SK-N-SH (cell line): ENCODE measurements around the gene ZNF836. TPM values are rescaled to one million over a fixed set of nuclear protein-coding genes. Genes with fewer than 3 reads are reported as not detected.

ENCODE experiments used
- CTCF ChIA-PET: fragments of 300-600, 350-600 bp; formaldehyde crosslinking; extraction: SDS; loops from one replicate; lab custom pipeline; 2021; lab: Yijun Ruan, JAX
- POLR2A ChIA-PET: fragments of 350-600 bp; sonication (Branson Sonifier 250); formaldehyde crosslinking; extraction: SDS; loops from one replicate; lab custom pipeline; 2020; ENCODE audit warnings: antibody characterized with exemption, inconsistent platforms; lab: Yijun Ruan, JAX
- DNase-seq: peaks from one replicate; pipeline ENCODE4 v3.0.0; 2012
- H2AFZ ChIP-seq: fragments of 200-600 bp; sonication (generic); 2 replicates; pipeline ENCODE4 v1.8.1; 2016; ENCODE audit warnings: antibody characterized with exemption, mild to moderate bottlenecking, low read depth
- H3F3A ChIP-seq: fragments of 200-600 bp; sonication (generic); replicated peaks from 2 replicates; pipeline ENCODE3; 2016; ENCODE audit warnings: antibody characterized with exemption, mild to moderate bottlenecking; ENCODE audit not compliant: insufficient read depth
- H3K27ac ChIP-seq, 2 experiments: fragments of 200-500 bp in 1 of 2; fragments of 200-600 bp in 1 of 2; sonication (Bioruptor generic) in 1 of 2; sonication (generic), shearing (Covaris generic) in 1 of 2; 2 replicates each; pipeline versions ENCODE4 v1.5.1 to v1.6.1; 2014 to 2016; ENCODE audit warnings: low read depth in 2 of 2, inconsistent platforms in 1 of 2, low read length in 1 of 2, mild to moderate bottlenecking in 1 of 2, mixed read lengths in 1 of 2
- H3K27me3 ChIP-seq: fragments of 200-600 bp; sonication (generic), shearing (Covaris generic); 2 replicates; pipeline ENCODE4 v1.6.1; 2016; ENCODE audit warnings: mixed run types; ENCODE audit not compliant: insufficient read depth
- H3K36me3 ChIP-seq, 2 experiments: fragments of 200-500 bp in 1 of 2; fragments of 200-600 bp in 1 of 2; sonication (Bioruptor generic) in 1 of 2; sonication (generic) in 1 of 2; replicated peaks in 1 of 2; 2 replicates each; pipeline versions ENCODE3 to v1.5.1; 2014 to 2016; ENCODE audit warnings: low read length in 1 of 2, mild to moderate bottlenecking in 1 of 2; ENCODE audit not compliant: insufficient read depth in 2 of 2, control insufficient read depth in 1 of 2
- H3K4me1 ChIP-seq, 2 experiments: fragments of 200-500 bp in 1 of 2; fragments of 200-600 bp in 1 of 2; sonication (Bioruptor generic) in 1 of 2; sonication (generic), shearing (Covaris generic) in 1 of 2; 2 replicates each; pipeline versions ENCODE4 v1.5.1 to v1.6.1; 2014 to 2016; ENCODE audit warnings: low read depth in 1 of 2, low read length in 1 of 2, mixed run types in 1 of 2; ENCODE audit not compliant: insufficient read depth in 2 of 2, control insufficient read depth in 1 of 2
- H3K4me2 ChIP-seq: fragments of 200-600 bp; sonication (generic), shearing (Covaris generic); 2 replicates; pipeline ENCODE4 v1.6.1; 2017; ENCODE audit warnings: mixed run types
- H3K4me3 ChIP-seq, 2 experiments: fragments of 200-500 bp in 1 of 2; fragments of 200-600 bp in 1 of 2; sonication (Bioruptor generic) in 1 of 2; sonication (generic), shearing (Covaris generic) in 1 of 2; 2 replicates each; pipeline versions ENCODE4 v1.5.1 to v1.8.1; 2014 to 2016; ENCODE audit warnings: low read depth in 2 of 2, inconsistent platforms in 1 of 2, low read length in 1 of 2, mild to moderate bottlenecking in 1 of 2, mixed read lengths in 1 of 2, moderate library complexity in 1 of 2
- H3K79me2 ChIP-seq: fragments of 200-600 bp; sonication (generic); 2 replicates; pipeline ENCODE4 v1.8.1; 2017; ENCODE audit warnings: mild to moderate bottlenecking; ENCODE audit not compliant: insufficient read depth
- H3K9ac ChIP-seq: fragments of 200-600 bp; sonication (generic); 2 replicates; pipeline ENCODE4 v1.6.1; 2017; ENCODE audit warnings: mixed run types
- H3K9me2 ChIP-seq: fragments of 200-600 bp; sonication (generic); 2 replicates; pipeline ENCODE4 v1.6.1; 2017; ENCODE audit warnings: mixed run types
- H3K9me3 ChIP-seq: fragments of 200-600 bp; sonication (generic); 2 replicates; pipeline ENCODE4 v1.6.1; 2017; ENCODE audit warnings: mixed run types, mild to moderate bottlenecking, moderate library complexity
- H4K20me1 ChIP-seq: fragments of 200-600 bp; sonication (generic); 2 replicates; pipeline ENCODE4 v1.6.1; 2017; ENCODE audit warnings: mild to moderate bottlenecking, mixed run types; ENCODE audit not compliant: insufficient read depth
- CHD2 ChIP-seq: fragments of 150-350 bp; IDR thresholded peaks from 2 replicates; pipeline ENCODE4 v1.6.1; 2018; ENCODE audit warnings: low read length; ENCODE audit not compliant: partially characterized antibody
- EP300 ChIP-seq, 2 experiments: IDR thresholded peaks; 2 replicates each; pipeline versions ENCODE4 v1.4.0 to v1.6.1; 2012; ENCODE audit warnings: borderline replicate concordance in 1 of 2, low read depth in 1 of 2, low read length in 1 of 2
- FOSL2 ChIP-seq: IDR thresholded peaks from 2 replicates; pipeline ENCODE4 v1.4.0; 2012; ENCODE audit warnings: low read depth, mild to moderate bottlenecking, moderate library complexity, borderline replicate concordance
- FOXM1 ChIP-seq: IDR thresholded peaks from 2 replicates; pipeline ENCODE4 v1.4.0; 2012; ENCODE audit warnings: low read depth, mild to moderate bottlenecking
- JUND ChIP-seq: IDR thresholded peaks from 2 replicates; pipeline ENCODE4 v1.4.0; 2012
- MAX ChIP-seq: IDR thresholded peaks from 2 replicates; pipeline ENCODE4 v1.4.0; 2012; ENCODE audit warnings: low read depth
- POLR2AphosphoS5 ChIP-seq: IDR thresholded peaks from 2 replicates; pipeline ENCODE4 v1.6.1; 2012; ENCODE audit warnings: low read depth, low read length
- RFX5 ChIP-seq: IDR thresholded peaks from 2 replicates; pipeline ENCODE4 v1.6.1; 2012; ENCODE audit warnings: mild to moderate bottlenecking, improper control_type of control experiment, low read length
- USF1 ChIP-seq: IDR thresholded peaks from 2 replicates; pipeline ENCODE4 v1.4.0; 2012; ENCODE audit warnings: low read depth, borderline replicate concordance
- WGBS: methylation state at CpG from one replicate; pipeline ENCODE4 v1.1.6; 2017; ENCODE audit warnings: low lambda C conversion rate; 5-methylcytosine and 5-hydroxymethylcytosine counted together
- polyA plus RNA-seq, 3 experiments: library from polyadenylated mRNA; depleted of rRNA; stranded (reverse); fragments of >200 nt; gene quantifications; 2 replicates each; pipeline ENCODE4 v1.2.3, GENCODE V29; 2012
- TF ChIP-seq, protein P1 (sequence below): IDR thresholded peaks from 2 replicates; pipeline ENCODE4; 2012
- TF ChIP-seq, protein P2 (sequence below): IDR thresholded peaks from 2 replicates; pipeline ENCODE4 v1.6.1; 2012; ENCODE audit warnings: mild to moderate bottlenecking, low read depth, low read length, moderate library complexity

Gene ZNF836
- polyA plus RNA-seq, 1 of the 3 experiments (the other 2 are of a cell fraction): 2.3 TPM

- peaks cover 37 to 50% of the 10 kb centered on the region in 2 experiments for H3K36me3 ChIP-seq
- H3K4me3 ChIP-seq: no peak overlapping the region
- H3K27me3 ChIP-seq: no peaks in the 10 kb centered on the region
- WGBS: 95% methylated on average over 3 of the region's 3 CpGs
- ChIA-PET POLR2A (interaction anchor here (0.9 to 1.1 kb wide), 2 partner anchors 8 to 59 kb away, joined by 3 read pairs; partner anchors contain the start of genes PPP2R1A and ZNF616), CTCF (interaction anchor here (1.5 kb wide), 1 partner anchor 58 kb away, joined by 4 read pairs; the partner anchor contains the start of gene ZNF616)
- peaks cover 96% of the 10 kb centered on the region for H3K79me2 ChIP-seq
- no peak overlapping the region for H3K27ac ChIP-seq
- TF ChIP-seq, protein P1, sequence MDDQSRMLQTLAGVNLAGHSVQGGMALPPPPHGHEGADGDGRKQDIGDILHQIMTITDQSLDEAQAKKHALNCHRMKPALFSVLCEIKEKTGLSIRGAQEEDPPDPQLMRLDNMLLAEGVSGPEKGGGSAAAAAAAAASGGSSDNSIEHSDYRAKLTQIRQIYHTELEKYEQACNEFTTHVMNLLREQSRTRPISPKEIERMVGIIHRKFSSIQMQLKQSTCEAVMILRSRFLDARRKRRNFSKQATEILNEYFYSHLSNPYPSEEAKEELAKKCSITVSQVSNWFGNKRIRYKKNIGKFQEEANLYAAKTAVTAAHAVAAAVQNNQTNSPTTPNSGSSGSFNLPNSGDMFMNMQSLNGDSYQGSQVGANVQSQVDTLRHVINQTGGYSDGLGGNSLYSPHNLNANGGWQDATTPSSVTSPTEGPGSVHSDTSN: no peak
- TF ChIP-seq EP300 (IDR thresholded peaks at IDR 0.05; ENCODE audit: borderline replicate concordance in 1 of 2, low read depth in 1 of 2, low read length in 1 of 2) (no peak), USF1 (no peak), FOSL2 (no peak), FOXM1 (no peak), MAX (no peak), POLR2AphosphoS5 (no peak), JUND (no peak), RFX5 (no peak), CHD2 (no peak)
- TF ChIP-seq, protein P2, sequence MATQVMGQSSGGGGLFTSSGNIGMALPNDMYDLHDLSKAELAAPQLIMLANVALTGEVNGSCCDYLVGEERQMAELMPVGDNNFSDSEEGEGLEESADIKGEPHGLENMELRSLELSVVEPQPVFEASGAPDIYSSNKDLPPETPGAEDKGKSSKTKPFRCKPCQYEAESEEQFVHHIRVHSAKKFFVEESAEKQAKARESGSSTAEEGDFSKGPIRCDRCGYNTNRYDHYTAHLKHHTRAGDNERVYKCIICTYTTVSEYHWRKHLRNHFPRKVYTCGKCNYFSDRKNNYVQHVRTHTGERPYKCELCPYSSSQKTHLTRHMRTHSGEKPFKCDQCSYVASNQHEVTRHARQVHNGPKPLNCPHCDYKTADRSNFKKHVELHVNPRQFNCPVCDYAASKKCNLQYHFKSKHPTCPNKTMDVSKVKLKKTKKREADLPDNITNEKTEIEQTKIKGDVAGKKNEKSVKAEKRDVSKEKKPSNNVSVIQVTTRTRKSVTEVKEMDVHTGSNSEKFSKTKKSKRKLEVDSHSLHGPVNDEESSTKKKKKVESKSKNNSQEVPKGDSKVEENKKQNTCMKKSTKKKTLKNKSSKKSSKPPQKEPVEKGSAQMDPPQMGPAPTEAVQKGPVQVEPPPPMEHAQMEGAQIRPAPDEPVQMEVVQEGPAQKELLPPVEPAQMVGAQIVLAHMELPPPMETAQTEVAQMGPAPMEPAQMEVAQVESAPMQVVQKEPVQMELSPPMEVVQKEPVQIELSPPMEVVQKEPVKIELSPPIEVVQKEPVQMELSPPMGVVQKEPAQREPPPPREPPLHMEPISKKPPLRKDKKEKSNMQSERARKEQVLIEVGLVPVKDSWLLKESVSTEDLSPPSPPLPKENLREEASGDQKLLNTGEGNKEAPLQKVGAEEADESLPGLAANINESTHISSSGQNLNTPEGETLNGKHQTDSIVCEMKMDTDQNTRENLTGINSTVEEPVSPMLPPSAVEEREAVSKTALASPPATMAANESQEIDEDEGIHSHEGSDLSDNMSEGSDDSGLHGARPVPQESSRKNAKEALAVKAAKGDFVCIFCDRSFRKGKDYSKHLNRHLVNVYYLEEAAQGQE: no peak
- H2AFZ ChIP-seq: no peak overlapping the region
- H4K20me1 ChIP-seq: peaks cover 70% of the 10 kb centered on the region
- no peak overlapping the region for H3K9ac ChIP-seq
- peaks cover 6% of the 10 kb centered on the region for H3F3A ChIP-seq
- H3K9me3 ChIP-seq: no peaks in the 10 kb centered on the region
- H3K9me2 ChIP-seq: no peaks in the 10 kb centered on the region
- no peak for DNase-seq
- peaks cover 2 to 14% of the 10 kb centered on the region in 2 experiments; a peak in 2 of 4 replicates for H3K4me1 ChIP-seq
- H3K4me2 ChIP-seq: no peak overlapping the region
Observed at GRCh38 chr19:52197964-52198363, 26.5 kb upstream of the ZNF836 start.
